ENCODE results near the gene NFATC2IP.

NFATC2IP gene

GRCh38 chr16:28983644-28984043 lies 32.9 kb downstream of the NFATC2IP start:
- in situ Hi-C loops (cut with HindIII; ENCODE audit: low sequenced_read_pairs) = no loop called here
- no peak overlapping the region for H3K4me3 ChIP-seq (ENCODE audit: low read depth, low read length)
- DNase-seq (ENCODE audit: low read depth, low spot score) = no peak
- TF ChIP-seq CTCF (IDR thresholded peaks at IDR 0.05; ENCODE audit: low read depth, low read length) = no peak

- TF ChIP-seq CTCF (IDR thresholded peaks at IDR 0.05; ENCODE audit: low read depth, low read length) = no peak
- H3K4me3 ChIP-seq (ENCODE audit: low read depth, low read length) = no peak overlapping the region
- in situ Hi-C loops (cut with HindIII; ENCODE audit: low sequenced_read_pairs) = no loop called here
- no peak for DNase-seq (ENCODE audit: low read depth, low spot score)
Measured at GRCh38 chr16:28984091-28984490, 33.4 kb downstream of the NFATC2IP start.

- H3K4me3 ChIP-seq (ENCODE audit: low read depth, low read length) = no peak within 1 kb of the TSS
- in situ Hi-C loops (cut with HindIII; ENCODE audit: low sequenced_read_pairs) = no loop called here
- DNase-seq (ENCODE audit: low read depth, low spot score) = no peak
- TF ChIP-seq CTCF (IDR thresholded peaks at IDR 0.05; ENCODE audit: low read depth, low read length) = no peak
Measured at GRCh38 chr16:28984619-28985135, 33.9 kb downstream of the NFATC2IP start, which contains the start of gene LAT. Gene LAT, plus strand, starts transcription at chr16:28985052. Its CDS starts 366 bp downstream, at chr16:28985418.

- H3K4me3 ChIP-seq (ENCODE audit: low read depth, low read length) = no peak overlapping the region
- TF ChIP-seq CTCF (IDR thresholded peaks at IDR 0.05; ENCODE audit: low read depth, low read length) = no peak
- DNase-seq (ENCODE audit: low read depth, low spot score) = no peak
- in situ Hi-C loops (cut with HindIII; ENCODE audit: low sequenced_read_pairs) = no loop called here
Measured at GRCh38 chr16:28985211-28986041, 34.7 kb downstream of the NFATC2IP start.

- H3K4me3 ChIP-seq (ENCODE audit: low read depth, low read length) = no peak overlapping the region
- no peak for TF ChIP-seq CTCF (IDR thresholded peaks at IDR 0.05; ENCODE audit: low read depth, low read length)
- DNase-seq (ENCODE audit: low read depth, low spot score) = no peak
- in situ Hi-C loops (cut with HindIII; ENCODE audit: low sequenced_read_pairs) = no loop called here
Measured at GRCh38 chr16:28986046-28986445, 35.3 kb downstream of the NFATC2IP start.

GRCh38 chr16:28986492-28986891 lies 35.8 kb downstream of the NFATC2IP start:
- H3K4me3 ChIP-seq (ENCODE audit: low read depth, low read length) = no peak overlapping the region
- in situ Hi-C loops (cut with HindIII; ENCODE audit: low sequenced_read_pairs) = no loop called here
- no peak for DNase-seq (ENCODE audit: low read depth, low spot score)
- no peak for TF ChIP-seq CTCF (IDR thresholded peaks at IDR 0.05; ENCODE audit: low read depth, low read length)
